Measurements from ENCODE around the gene MEX3D. TPM values are rescaled to one million over a fixed set of nuclear protein-coding genes. Genes with fewer than 3 reads are reported as not detected.
A peak's percentile ranks its signal among the peaks of the same experiment; 100 is the strongest.

MEX3D gene
- total RNA-seq, 1 donor from 2014 or later = 83.7 TPM

GRCh38 chr19:1567848-1568227, 287 bp downstream of the MEX3D start:
- intact Hi-C loops (cut with DNase I) = loop anchor here (1.0 to 5.0 kb wide), 2 partner anchors 39 to 85 kb away; partner anchors contain the start of gene UQCR11
- Histone ChIP-seq H3K4me3 (peak overlapping the region; percentile 57 to 94), H3K27me3 (no peaks in the 10 kb centered on the region), H3K27ac (no peak overlapping the region), H3K4me1 (peaks cover 4 to 9% of the 10 kb centered on the region in 2 donors), H3K36me3 (no peaks in the 10 kb centered on the region), H3K9me3 (no peaks in the 10 kb centered on the region)
- DNase-seq (ENCODE audit: low spot score in 2 of 2) = no peak
- TF ChIP-seq, protein P1, sequence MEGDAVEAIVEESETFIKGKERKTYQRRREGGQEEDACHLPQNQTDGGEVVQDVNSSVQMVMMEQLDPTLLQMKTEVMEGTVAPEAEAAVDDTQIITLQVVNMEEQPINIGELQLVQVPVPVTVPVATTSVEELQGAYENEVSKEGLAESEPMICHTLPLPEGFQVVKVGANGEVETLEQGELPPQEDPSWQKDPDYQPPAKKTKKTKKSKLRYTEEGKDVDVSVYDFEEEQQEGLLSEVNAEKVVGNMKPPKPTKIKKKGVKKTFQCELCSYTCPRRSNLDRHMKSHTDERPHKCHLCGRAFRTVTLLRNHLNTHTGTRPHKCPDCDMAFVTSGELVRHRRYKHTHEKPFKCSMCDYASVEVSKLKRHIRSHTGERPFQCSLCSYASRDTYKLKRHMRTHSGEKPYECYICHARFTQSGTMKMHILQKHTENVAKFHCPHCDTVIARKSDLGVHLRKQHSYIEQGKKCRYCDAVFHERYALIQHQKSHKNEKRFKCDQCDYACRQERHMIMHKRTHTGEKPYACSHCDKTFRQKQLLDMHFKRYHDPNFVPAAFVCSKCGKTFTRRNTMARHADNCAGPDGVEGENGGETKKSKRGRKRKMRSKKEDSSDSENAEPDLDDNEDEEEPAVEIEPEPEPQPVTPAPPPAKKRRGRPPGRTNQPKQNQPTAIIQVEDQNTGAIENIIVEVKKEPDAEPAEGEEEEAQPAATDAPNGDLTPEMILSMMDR (IDR thresholded peaks at IDR 0.05) = no peak

- no peaks in the 10 kb centered on the region for H3K9me3 ChIP-seq
- TF ChIP-seq, protein P1 (IDR thresholded peaks at IDR 0.05) = no peak
- no peak for DNase-seq (ENCODE audit: low spot score in 2 of 2)
- intact Hi-C loops (cut with DNase I) = loop anchor here (5.0 kb wide), 1 partner anchor 40 kb away; the partner anchor contains the start of gene UQCR11
- no peaks in the 10 kb centered on the region for H3K36me3 ChIP-seq
- H3K27ac ChIP-seq = peak overlapping the region; percentile 75 to 84
- no peaks in the 10 kb centered on the region for H3K27me3 ChIP-seq
- peaks cover 4 to 9% of the 10 kb centered on the region in 2 donors for H3K4me1 ChIP-seq
- peak overlapping the region; percentile 57 to 94 for H3K4me3 ChIP-seq
Observed at GRCh38 chr19:1567116-1567847, 843 bp downstream of the MEX3D start.

DNA sequence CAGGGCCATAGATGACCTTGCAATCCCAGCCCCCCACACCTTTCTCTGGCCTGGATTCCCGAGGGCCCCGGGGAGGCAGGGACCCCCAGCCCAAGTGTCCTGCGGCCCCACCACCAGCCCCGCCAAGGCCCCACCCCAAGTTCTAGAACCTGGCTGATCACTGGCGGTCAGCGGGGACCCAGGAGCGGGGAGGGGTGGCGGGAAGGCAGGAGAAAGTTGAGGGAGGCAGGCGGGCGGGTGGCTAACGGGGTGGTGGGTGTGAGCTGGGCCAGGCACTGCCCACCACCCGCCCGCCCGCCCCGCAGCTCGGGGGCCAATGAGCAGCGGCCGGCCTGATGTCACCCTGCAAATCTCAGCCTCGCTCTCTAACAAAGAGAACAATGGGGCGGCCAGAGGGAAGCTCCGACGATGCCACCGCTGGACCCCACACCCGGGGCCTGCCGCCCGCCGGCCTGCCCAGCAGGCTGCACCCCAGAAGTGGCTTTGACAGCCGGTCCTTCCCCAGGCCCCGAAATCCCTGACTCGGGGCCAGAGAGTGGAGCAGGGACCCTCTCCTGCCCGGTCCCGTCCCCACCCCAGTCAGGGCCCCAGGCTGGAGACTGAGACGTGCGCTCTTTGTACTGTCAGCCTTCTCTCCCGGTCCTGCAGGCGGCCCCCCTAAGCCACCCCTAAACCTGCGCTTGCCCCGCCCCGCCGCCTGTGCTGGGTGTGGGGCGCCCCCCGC, 1.6 kb downstream of the MEX3D start:
- Histone ChIP-seq H3K4me3 (peak overlapping the region; percentile 57 to 94), H3K9me3 (no peaks in the 10 kb centered on the region), H3K4me1 (peaks cover 4 to 9% of the 10 kb centered on the region in 2 donors), H3K27me3 (no peaks in the 10 kb centered on the region), H3K27ac (peak overlapping the region; percentile 75 to 84), H3K36me3 (no peaks in the 10 kb centered on the region)
- TF ChIP-seq, protein P1 (IDR thresholded peaks at IDR 0.05) = no peak
- intact Hi-C loops (cut with DNase I) = loop anchor here (1.0 to 5.0 kb wide), 2 partner anchors 26 to 41 kb away; partner anchors contain the start of genes MBD3 and UQCR11
- DNase-seq (ENCODE audit: low spot score in 2 of 2) = peak in 1 of 2 donors; percentile 75

DNA sequence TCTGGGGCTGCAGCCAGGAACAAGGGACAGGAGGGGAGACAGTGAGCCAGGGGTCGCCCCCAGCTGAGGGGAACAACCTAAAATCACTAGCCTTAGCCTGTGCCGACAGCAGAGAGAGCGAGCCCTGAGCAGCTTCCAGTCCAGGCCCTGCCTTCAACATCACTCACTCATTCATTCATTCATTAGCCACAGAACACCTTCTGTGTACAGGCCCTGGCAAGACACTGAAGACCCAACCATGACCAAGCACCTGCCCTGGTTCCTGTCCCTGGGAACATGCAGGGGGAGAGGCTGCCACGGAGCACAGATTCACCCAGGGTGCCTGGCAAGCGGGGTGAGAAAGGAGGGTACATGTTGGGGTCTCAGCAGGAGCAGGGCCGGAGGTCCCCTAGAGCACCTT, 4.9 kb downstream of the MEX3D start:
- Histone ChIP-seq H3K36me3 (no peaks in the 10 kb centered on the region), H3K9me3 (no peaks in the 10 kb centered on the region), H3K4me3 (no peak overlapping the region), H3K27me3 (no peaks in the 10 kb centered on the region), H3K4me1 (peaks cover 0 to 5% of the 10 kb centered on the region in 2 donors), H3K27ac (no peak overlapping the region)
- TF ChIP-seq, protein P1 (IDR thresholded peaks at IDR 0.05) = no peak
- DNase-seq (ENCODE audit: low spot score in 2 of 2) = no peak
- intact Hi-C loops (cut with DNase I) = no loop called here

GRCh38 chr19:1561236-1561842, 6.8 kb downstream of the MEX3D start:
- intact Hi-C loops (cut with DNase I) = no loop called here
- H3K27ac ChIP-seq = no peak overlapping the region
- no peak for DNase-seq (ENCODE audit: low spot score in 2 of 2)

More at GRCh38 chr19:1561236-1561842, 6.8 kb downstream of the MEX3D start:
- Histone ChIP-seq H3K4me1 (peaks cover 0 to 4% of the 10 kb centered on the region in 2 donors), H3K4me3 (no peak overlapping the region), H3K27me3 (no peaks in the 10 kb centered on the region), H3K36me3 (no peaks in the 10 kb centered on the region), H3K9me3 (no peaks in the 10 kb centered on the region)
- TF ChIP-seq, protein P1 (IDR thresholded peaks at IDR 0.05) = no peak
